ENCODE results near the gene WBP1L. TPM values are rescaled to one million over a fixed set of nuclear protein-coding genes. Genes with fewer than 3 reads are reported as not detected.

The WBP1L gene
- total and polyA plus RNA-seq, 4 donors = 19.1 to 52.3 (median 45.2) TPM

DNA sequence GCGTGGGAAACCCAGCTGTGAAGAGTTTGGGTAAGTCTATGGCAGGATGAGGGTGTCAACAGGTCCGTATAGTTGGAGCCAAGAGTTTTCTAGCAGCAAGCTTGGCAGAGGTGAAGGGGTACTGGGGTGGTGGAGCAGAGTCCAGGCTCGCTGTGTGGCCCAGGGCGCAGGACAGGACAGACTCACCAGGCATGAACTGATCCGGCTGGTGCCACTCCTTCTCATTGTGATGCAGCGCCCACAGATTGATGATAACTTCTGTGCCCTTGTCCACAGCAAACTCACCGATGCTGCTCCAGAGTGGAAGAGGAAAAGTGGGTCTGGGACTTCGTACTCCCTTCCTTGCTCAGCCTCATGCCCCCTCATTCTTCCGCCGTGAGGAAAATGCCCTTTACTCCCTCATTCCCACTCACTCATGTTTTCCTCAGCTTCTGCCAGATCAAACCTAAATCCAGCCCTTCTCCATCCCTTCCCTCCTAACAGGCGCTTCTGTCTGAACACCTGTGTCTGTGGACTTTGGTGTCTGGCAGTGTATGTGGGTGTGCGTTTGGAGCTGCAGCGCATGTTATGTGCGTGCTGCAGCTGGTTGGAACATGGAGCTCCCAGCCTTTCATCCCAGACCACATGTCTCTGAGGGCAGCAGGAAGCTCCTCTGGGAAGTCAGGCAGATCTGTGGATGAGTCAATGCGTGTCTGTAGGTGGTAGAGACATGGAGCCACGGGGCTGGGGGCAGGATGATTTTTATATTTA is 87.7 kb downstream of the WBP1L start:
- WGBS, 2 donors = 79 to 87% methylated on average over 16 of the region's 16 CpGs
- TF ChIP-seq, protein P1, sequence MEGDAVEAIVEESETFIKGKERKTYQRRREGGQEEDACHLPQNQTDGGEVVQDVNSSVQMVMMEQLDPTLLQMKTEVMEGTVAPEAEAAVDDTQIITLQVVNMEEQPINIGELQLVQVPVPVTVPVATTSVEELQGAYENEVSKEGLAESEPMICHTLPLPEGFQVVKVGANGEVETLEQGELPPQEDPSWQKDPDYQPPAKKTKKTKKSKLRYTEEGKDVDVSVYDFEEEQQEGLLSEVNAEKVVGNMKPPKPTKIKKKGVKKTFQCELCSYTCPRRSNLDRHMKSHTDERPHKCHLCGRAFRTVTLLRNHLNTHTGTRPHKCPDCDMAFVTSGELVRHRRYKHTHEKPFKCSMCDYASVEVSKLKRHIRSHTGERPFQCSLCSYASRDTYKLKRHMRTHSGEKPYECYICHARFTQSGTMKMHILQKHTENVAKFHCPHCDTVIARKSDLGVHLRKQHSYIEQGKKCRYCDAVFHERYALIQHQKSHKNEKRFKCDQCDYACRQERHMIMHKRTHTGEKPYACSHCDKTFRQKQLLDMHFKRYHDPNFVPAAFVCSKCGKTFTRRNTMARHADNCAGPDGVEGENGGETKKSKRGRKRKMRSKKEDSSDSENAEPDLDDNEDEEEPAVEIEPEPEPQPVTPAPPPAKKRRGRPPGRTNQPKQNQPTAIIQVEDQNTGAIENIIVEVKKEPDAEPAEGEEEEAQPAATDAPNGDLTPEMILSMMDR (IDR thresholded peaks at IDR 0.05; ENCODE audit: control extremely low read depth, extremely low read depth) = no peak

DNA sequence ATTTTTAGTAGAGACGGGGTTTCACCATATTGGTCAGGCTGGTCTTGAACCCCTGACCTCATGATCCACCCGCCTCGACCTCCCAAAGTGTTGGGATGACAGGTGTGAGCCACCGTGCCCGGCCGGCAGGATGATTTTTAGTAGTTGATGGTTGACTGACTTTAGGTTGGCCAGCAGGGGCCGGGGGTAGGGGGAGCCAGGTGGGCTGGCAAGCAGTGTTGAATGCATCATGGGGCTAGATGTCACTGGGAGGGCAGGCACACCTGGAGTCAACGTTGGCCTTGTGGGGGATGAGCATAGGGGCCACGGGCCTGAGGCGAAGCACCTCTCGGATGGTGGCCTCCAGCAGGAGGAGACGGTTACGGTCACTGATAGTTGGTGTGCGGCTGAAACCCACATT is 88.5 kb downstream of the WBP1L start:
- H3K27ac ChIP-seq (ENCODE audit: low read depth in 1 of 2, low read length in 1 of 2) = no peak overlapping the region
- no peaks in the 10 kb centered on the region for H3K9me3 ChIP-seq (ENCODE audit: control insufficient read depth in 4 of 4, insufficient read depth in 3 of 4, low read length in 3 of 4)
- H3K4me3 ChIP-seq = no peak overlapping the region
- 90 to 91% methylated on average over 14 of the region's 14 CpGs for WGBS, 2 donors
- H3K9ac ChIP-seq (ENCODE audit: insufficient read depth in 1 of 2, low read length in 2 of 2) = no peak overlapping the region
- ATAC-seq (ENCODE audit: insufficient read depth, low FRiP score) (no peak), DNase-seq (no peak)
- H3K4me1 ChIP-seq (ENCODE audit: control insufficient read depth in 5 of 5, insufficient read depth in 5 of 5, low read length in 5 of 5) = peaks cover 0 to 2% (median 0%) of the 10 kb centered on the region in 5 donors
- no peaks in the 10 kb centered on the region for H3K27me3 ChIP-seq (ENCODE audit: control insufficient read depth in 3 of 3, insufficient read depth in 3 of 3, low read length in 2 of 3)
- H3K36me3 ChIP-seq (ENCODE audit: control insufficient read depth in 4 of 4, insufficient read depth in 4 of 4, low read length in 4 of 4) = no peaks in the 10 kb centered on the region
- TF ChIP-seq, protein P1 (IDR thresholded peaks at IDR 0.05; ENCODE audit: control extremely low read depth, extremely low read depth) = no peak

More for the DNA sequence above, 87.7 kb downstream of the WBP1L start:
- Histone ChIP-seq H3K27me3 (ENCODE audit: control insufficient read depth in 3 of 3, insufficient read depth in 3 of 3, low read length in 2 of 3) (no peaks in the 10 kb centered on the region), H3K4me1 (ENCODE audit: control insufficient read depth in 5 of 5, insufficient read depth in 5 of 5, low read length in 5 of 5) (peaks cover 0 to 2% (median 0%) of the 10 kb centered on the region in 5 donors), H3K36me3 (ENCODE audit: control insufficient read depth in 4 of 4, insufficient read depth in 4 of 4, low read length in 4 of 4) (no peaks in the 10 kb centered on the region), H3K4me3 (no peak overlapping the region), H3K9ac (ENCODE audit: insufficient read depth in 1 of 2, low read length in 2 of 2) (no peak overlapping the region), H3K27ac (ENCODE audit: low read depth in 1 of 2, low read length in 1 of 2) (no peak overlapping the region), H3K9me3 (ENCODE audit: control insufficient read depth in 4 of 4, insufficient read depth in 3 of 4, low read length in 3 of 4) (no peaks in the 10 kb centered on the region)
- no peak for ATAC-seq (ENCODE audit: insufficient read depth, low FRiP score)
- no peak for DNase-seq

DNA sequence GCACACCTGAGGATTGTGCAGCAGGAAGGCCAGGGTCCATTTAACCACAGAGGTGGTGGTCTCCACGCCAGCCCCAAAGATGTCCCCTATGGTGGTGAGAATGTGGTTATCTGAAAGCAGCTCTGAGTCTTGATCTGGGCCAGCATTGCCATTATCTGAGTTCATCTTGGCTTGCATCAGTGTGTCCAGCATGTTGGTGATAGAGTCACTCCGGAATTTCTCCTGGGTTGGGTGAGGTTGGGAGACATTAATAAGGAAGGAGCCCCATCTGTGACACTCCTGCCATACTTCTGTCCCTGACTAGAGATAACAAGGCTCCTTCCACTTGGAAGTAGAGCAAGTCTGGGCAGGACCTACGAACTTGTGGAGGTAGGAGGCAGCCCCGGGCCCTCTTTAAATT is 89.2 kb downstream of the WBP1L start:
- peaks cover 0 to 2% (median 0%) of the 10 kb centered on the region in 5 donors for H3K4me1 ChIP-seq (ENCODE audit: control insufficient read depth in 5 of 5, insufficient read depth in 5 of 5, low read length in 5 of 5)
- no peak overlapping the region for H3K27ac ChIP-seq (ENCODE audit: low read depth in 1 of 2, low read length in 1 of 2)
- H3K4me3 ChIP-seq = no peak overlapping the region
- H3K9me3 ChIP-seq (ENCODE audit: control insufficient read depth in 4 of 4, insufficient read depth in 3 of 4, low read length in 3 of 4) = no peaks in the 10 kb centered on the region
- H3K36me3 ChIP-seq (ENCODE audit: control insufficient read depth in 4 of 4, insufficient read depth in 4 of 4, low read length in 4 of 4) = no peaks in the 10 kb centered on the region
- TF ChIP-seq, protein P1 (IDR thresholded peaks at IDR 0.05; ENCODE audit: control extremely low read depth, extremely low read depth) = no peak
- ATAC-seq (ENCODE audit: insufficient read depth, low FRiP score) (no peak), DNase-seq (no peak)
- H3K9ac ChIP-seq (ENCODE audit: insufficient read depth in 1 of 2, low read length in 2 of 2) = no peak overlapping the region
- H3K27me3 ChIP-seq (ENCODE audit: control insufficient read depth in 3 of 3, insufficient read depth in 3 of 3, low read length in 2 of 3) = no peaks in the 10 kb centered on the region
- 90 to 93% methylated on average over 4 of the region's 4 CpGs for WGBS, 2 donors

All from lung (tissue), 12 donors.